Measurements from ENCODE around the gene PLEKHJ1. TPM values are rescaled to one million over a fixed set of nuclear protein-coding genes. Genes with fewer than 3 reads are reported as not detected.

Gene PLEKHJ1
- total RNA-seq, 4 donors from 2014 or later: 21.0 to 78.2 (median 47.3) TPM

DNA sequence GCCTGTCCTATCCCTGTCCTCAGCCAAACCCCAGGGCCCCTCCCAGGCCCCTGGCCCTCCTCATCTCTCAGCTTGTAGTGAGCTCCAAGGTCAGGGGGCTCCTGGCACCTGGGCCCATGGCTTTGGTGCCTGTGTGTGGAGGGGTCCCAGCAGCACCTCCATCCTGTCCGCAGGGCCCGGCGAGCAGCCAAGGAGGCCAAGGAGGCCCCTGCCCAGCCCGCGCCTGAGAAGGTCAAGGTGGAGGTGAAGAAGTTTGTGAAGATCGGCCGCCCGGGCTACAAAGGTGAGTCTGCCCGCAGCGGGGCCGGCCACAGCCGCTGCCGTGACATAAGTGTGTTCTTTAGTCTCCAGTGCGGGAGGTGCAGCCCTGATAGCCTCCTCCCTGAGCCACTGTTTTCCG lies 9.1 kb upstream of the PLEKHJ1 start:
- TF ChIP-seq CTCF (IDR thresholded peaks at IDR 0.05; ENCODE audit: low read depth): no peak

DNA sequence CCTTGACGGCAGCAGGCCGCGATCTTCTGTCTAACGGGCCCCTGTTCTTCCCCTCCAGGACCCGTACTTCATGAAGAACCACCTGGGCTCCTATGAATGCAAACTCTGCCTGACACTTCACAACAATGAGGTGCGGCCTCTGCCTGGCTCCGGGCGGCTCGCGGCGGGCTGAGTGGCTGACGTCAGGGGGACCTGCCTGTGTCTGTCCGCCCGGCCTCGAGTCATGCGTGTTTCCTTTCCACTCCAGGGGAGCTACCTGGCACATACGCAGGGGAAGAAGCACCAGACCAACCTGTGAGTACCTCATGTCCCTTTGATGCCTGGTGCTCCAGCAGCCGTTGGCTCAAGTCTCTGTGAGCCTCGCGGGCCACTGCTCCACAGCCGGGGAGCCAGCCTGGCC lies 8.4 kb upstream of the PLEKHJ1 start:
- no peak for TF ChIP-seq CTCF (IDR thresholded peaks at IDR 0.05; ENCODE audit: low read depth)

GRCh38 chr19:2244125-2244411 lies 7.9 kb upstream of the PLEKHJ1 start:
- no peak for TF ChIP-seq CTCF (IDR thresholded peaks at IDR 0.05; ENCODE audit: low read depth)

DNA sequence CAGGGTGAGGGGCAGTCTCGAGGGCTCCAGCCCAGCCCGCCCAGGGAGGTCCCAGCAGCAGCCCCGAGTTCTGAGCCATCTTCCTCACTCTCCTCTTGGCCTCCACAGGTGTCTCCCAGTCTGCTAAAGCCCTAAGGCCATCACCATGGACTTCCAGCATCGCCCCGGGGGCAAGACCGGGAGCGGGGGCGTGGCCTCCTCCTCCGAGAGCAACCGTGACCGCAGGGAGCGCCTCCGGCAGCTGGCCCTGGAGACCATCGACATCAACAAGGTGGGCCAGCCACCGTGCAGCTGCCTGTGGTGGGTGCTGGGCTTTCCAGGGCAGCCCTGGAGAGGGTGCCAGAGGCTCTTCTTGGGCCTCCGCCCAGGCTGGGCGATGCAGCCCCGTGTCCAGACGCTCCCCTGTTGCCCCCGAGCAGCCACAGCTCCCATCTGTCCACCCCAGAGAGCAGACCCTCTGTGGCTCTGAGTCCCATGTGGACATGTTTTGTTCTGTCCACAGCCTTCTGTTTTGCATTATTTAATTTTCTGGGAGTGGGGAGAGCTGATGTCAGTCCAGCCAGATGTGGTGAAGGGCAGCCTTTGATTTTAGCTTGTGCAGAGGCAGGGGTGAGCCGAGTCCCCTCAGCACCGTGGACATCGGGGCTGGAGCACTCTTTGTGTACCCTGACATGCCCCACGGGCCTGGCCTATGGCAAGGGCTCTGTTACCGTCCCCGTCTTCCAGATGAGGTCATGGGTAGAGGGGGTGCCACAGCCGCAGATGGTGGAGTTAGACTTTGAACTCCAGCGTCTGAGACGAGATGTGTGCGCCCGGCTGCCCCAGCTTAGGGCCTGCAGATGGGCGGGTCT lies 7.4 kb upstream of the PLEKHJ1 start:
- TF ChIP-seq CTCF (IDR thresholded peaks at IDR 0.05; ENCODE audit: low read depth): no peak

GRCh38 chr19:2242816-2243215 lies 6.7 kb upstream of the PLEKHJ1 start:
- TF ChIP-seq CTCF (IDR thresholded peaks at IDR 0.05; ENCODE audit: low read depth): no peak

DNA sequence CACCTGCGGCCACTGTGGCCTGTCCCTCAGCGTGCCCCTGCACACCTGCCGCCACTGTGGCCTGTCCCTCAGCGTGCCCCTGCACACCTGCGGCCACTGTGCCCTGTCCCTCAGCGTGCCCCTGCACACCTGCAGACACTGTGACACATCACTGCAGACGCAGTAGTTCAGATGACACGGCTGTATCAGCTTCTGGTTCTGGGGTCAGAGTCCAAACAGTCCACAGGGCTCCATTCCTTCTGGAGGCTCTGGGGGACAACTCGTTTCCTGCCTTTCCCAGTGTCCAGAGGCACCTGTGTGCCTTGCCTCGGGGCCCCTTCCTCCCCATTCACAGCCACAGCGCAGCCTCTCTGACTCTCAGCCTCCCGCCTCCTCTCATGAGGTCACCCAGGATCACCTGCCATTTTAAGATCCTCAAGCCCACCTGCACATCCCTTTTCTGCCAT lies 6.0 kb upstream of the PLEKHJ1 start:
- no peak for TF ChIP-seq CTCF (IDR thresholded peaks at IDR 0.05; ENCODE audit: low read depth)

GRCh38 chr19:2240881-2241760 lies 5.0 kb upstream of the PLEKHJ1 start:
- no peak for TF ChIP-seq CTCF (IDR thresholded peaks at IDR 0.05; ENCODE audit: low read depth)
